ENCODE results near the gene HS3ST4.

Gene HS3ST4

DNA sequence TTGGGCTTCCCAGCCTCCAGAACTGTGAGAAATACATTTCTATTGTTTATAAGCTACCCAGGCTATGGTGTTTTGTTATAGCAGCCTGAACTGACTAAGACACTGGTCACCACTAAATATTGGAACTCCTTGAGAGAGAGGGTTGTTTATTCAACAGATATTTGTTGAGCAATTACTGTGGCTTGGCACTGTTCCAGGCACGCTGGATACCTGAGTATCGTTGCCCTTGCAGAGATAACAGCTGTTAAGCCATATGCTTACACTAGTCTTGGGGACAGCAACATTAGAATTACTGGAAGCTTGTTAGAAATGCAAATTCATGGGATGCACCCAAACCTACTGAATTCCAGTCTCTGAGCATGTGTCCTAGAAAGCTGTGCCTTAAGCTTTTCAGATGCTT, 230.7 kb downstream of the HS3ST4 start:
- Mint-ChIP-seq H3K9me3 (no peaks in the 10 kb centered on the region), H3K27me3 (ENCODE audit: low read depth) (peaks cover 5% of the 10 kb centered on the region), H3K4me3 (no peak overlapping the region), H3K4me1 (ENCODE audit: low read depth) (no peaks in the 10 kb centered on the region), H3K27ac (no peak overlapping the region), H3K36me3 (ENCODE audit: low read depth) (no peaks in the 10 kb centered on the region)

DNA sequence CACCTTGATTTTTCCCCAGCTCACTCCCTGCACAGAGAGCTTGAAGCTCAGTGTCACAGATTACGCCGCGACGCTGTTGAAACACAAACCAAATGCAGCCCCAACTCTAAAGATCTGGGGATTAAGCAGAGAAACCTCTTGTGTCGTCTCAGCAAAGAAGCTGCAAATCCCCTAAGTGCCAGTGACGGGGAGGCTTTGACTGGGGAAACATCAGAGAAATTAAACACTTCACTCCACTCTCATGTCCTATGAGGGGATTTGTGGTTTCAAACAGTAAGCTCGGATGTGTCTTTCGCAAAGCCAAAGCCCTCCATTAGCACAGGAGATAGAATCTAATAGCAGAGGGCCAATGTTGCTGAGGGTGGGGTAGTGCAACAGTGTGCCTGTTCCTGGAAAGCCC, 233.7 kb downstream of the HS3ST4 start:
- no peaks in the 10 kb centered on the region for H3K4me1 Mint-ChIP-seq (ENCODE audit: low read depth)
- no peak overlapping the region for H3K27ac Mint-ChIP-seq
- no peak overlapping the region for H3K4me3 Mint-ChIP-seq
- peaks cover 5% of the 10 kb centered on the region for H3K27me3 Mint-ChIP-seq (ENCODE audit: low read depth)
- H3K9me3 Mint-ChIP-seq: peaks cover 10% of the 10 kb centered on the region
- no peaks in the 10 kb centered on the region for H3K36me3 Mint-ChIP-seq (ENCODE audit: low read depth)

GRCh38 chr16:25931473-25932035, 239.8 kb downstream of the HS3ST4 start:
- Mint-ChIP-seq H3K4me3 (no peak overlapping the region), H3K27ac (no peak overlapping the region)

DNA sequence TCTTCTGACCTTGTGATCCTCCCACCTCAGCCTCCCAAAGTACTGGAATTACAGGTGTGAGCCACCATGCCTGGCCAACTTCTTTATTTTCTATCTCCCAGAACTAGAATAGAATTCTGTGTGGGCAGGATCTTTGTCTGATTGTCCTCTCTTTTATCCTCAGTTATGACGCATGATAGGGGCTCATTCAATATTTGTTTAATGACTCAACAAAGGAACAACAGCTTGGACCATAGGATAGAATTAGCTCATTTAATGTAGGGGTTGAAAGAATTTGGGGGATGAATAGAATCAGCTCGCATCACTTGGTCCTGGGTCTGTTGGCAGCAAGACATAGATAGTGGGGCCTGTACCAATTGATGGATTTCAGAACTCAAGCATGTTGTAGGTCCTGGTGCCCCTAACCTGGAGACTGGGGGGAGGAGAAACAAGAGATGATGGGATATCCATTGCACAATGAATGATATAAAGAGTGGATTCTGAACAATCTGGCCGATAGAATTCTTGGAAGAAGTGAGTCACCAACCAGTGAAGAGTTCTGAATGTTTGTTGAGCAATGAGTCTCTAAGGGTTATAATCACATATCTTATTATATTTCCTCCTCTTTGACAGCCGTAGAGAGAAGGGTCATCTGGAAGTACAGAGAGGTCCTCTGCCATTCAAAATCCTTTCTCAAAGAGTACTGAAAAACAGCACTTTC, 250.2 kb downstream of the HS3ST4 start:
- Mint-ChIP-seq H3K27ac (no peak overlapping the region), H3K4me1 (ENCODE audit: low read depth) (no peaks in the 10 kb centered on the region), H3K27me3 (ENCODE audit: low read depth) (no peaks in the 10 kb centered on the region), H3K9me3 (peaks cover 9% of the 10 kb centered on the region), H3K4me3 (no peak overlapping the region), H3K36me3 (ENCODE audit: low read depth) (no peaks in the 10 kb centered on the region)

More at GRCh38 chr16:25931473-25932035, 239.8 kb downstream of the HS3ST4 start:
- Mint-ChIP-seq H3K4me1 (ENCODE audit: low read depth) (no peaks in the 10 kb centered on the region), H3K9me3 (peaks cover 20% of the 10 kb centered on the region), H3K27me3 (ENCODE audit: low read depth) (no peaks in the 10 kb centered on the region), H3K36me3 (ENCODE audit: low read depth) (no peaks in the 10 kb centered on the region)

DNA sequence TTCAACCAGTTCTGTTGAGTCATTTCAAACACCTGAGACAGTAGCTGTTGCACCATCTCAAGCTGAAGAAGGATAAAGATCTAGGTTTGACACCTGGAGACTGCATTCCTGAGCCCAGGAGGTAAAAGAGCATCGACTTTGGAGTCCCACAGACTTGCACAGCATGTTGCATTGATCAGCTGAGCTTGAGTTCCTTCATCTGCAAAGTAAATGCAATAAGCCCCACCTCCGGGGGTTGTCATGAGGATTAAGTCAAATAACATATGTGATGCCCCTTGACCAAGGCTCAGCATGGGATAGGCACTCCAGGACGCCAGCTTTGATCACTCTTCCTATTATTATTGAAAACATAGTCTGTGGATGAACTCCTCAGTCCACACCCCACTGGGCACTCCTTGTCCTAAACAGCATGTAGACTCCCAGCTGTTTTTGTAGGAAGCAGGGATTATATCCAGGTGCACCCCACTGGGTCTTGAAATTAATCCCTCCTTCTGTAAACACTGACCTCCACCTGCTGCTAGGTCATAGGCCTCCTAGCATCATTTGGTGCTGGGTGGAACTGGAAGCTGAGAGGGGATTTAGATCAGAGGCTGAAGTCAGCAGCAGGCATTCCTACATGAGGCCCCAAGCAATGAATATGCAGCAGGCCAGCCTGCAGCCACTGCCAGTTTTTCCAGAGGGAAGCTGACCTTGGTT, 259.0 kb downstream of the HS3ST4 start:
- no peaks in the 10 kb centered on the region for H3K36me3 Mint-ChIP-seq (ENCODE audit: low read depth)
- no peaks in the 10 kb centered on the region for H3K4me1 Mint-ChIP-seq (ENCODE audit: low read depth)
- H3K27me3 Mint-ChIP-seq (ENCODE audit: low read depth): peaks cover 3% of the 10 kb centered on the region
- H3K27ac Mint-ChIP-seq: no peak overlapping the region
- peaks cover 4% of the 10 kb centered on the region for H3K9me3 Mint-ChIP-seq
- no peak overlapping the region for H3K4me3 Mint-ChIP-seq

- H3K27ac Mint-ChIP-seq: no peak overlapping the region
These were observed 260.2 kb downstream of the HS3ST4 start for GRCh38 chr16:25951999-25952398.

GRCh38 chr16:25952983-25953382, 261.2 kb downstream of the HS3ST4 start:
- no peaks in the 10 kb centered on the region for H3K36me3 Mint-ChIP-seq (ENCODE audit: low read depth)
- H3K4me1 Mint-ChIP-seq (ENCODE audit: low read depth): no peaks in the 10 kb centered on the region
- peaks cover 7% of the 10 kb centered on the region for H3K9me3 Mint-ChIP-seq
- H3K27me3 Mint-ChIP-seq (ENCODE audit: low read depth): peaks cover 3% of the 10 kb centered on the region
- no peak overlapping the region for H3K4me3 Mint-ChIP-seq
- H3K27ac Mint-ChIP-seq: no peak overlapping the region

More at GRCh38 chr16:25951999-25952398, 260.2 kb downstream of the HS3ST4 start:
- Mint-ChIP-seq H3K4me3 (no peak overlapping the region), H3K36me3 (ENCODE audit: low read depth) (no peaks in the 10 kb centered on the region), H3K9me3 (peaks cover 8% of the 10 kb centered on the region), H3K27me3 (ENCODE audit: low read depth) (peaks cover 3% of the 10 kb centered on the region), H3K4me1 (ENCODE audit: low read depth) (no peaks in the 10 kb centered on the region)

- Mint-ChIP-seq H3K27me3 (ENCODE audit: low read depth) (peaks cover 10% of the 10 kb centered on the region), H3K9me3 (peaks cover 14% of the 10 kb centered on the region), H3K36me3 (ENCODE audit: low read depth) (no peaks in the 10 kb centered on the region), H3K27ac (no peak overlapping the region), H3K4me1 (ENCODE audit: low read depth) (no peaks in the 10 kb centered on the region), H3K4me3 (no peak overlapping the region)
These were observed 265.9 kb downstream of the HS3ST4 start for GRCh38 chr16:25957707-25958106.

GRCh38 chr16:25959221-25959620, 267.5 kb downstream of the HS3ST4 start:
- Mint-ChIP-seq H3K27me3 (ENCODE audit: low read depth) (peaks cover 11% of the 10 kb centered on the region), H3K4me3 (no peak overlapping the region), H3K36me3 (ENCODE audit: low read depth) (no peaks in the 10 kb centered on the region), H3K27ac (no peak overlapping the region), H3K9me3 (peaks cover 18% of the 10 kb centered on the region), H3K4me1 (ENCODE audit: low read depth) (peaks cover 5% of the 10 kb centered on the region)

- peaks cover 10% of the 10 kb centered on the region for H3K9me3 Mint-ChIP-seq
- H3K4me3 Mint-ChIP-seq: peak overlapping the region; percentile 3
- peaks cover 5% of the 10 kb centered on the region for H3K27me3 Mint-ChIP-seq (ENCODE audit: low read depth)
- H3K4me1 Mint-ChIP-seq (ENCODE audit: low read depth): peaks cover 37% of the 10 kb centered on the region
- peaks cover 4% of the 10 kb centered on the region for H3K36me3 Mint-ChIP-seq (ENCODE audit: low read depth)
- peak overlapping the region; percentile 84 for H3K27ac Mint-ChIP-seq
These were observed 274.7 kb downstream of the HS3ST4 start for GRCh38 chr16:25966172-25967097.

- no peaks in the 10 kb centered on the region for H3K36me3 Mint-ChIP-seq (ENCODE audit: low read depth)
- H3K27me3 Mint-ChIP-seq (ENCODE audit: low read depth): peaks cover 8% of the 10 kb centered on the region
- H3K27ac Mint-ChIP-seq: no peak overlapping the region
- H3K4me1 Mint-ChIP-seq (ENCODE audit: low read depth): no peaks in the 10 kb centered on the region
- no peak overlapping the region for H3K4me3 Mint-ChIP-seq
- H3K9me3 Mint-ChIP-seq: no peaks in the 10 kb centered on the region
These were observed 285.4 kb downstream of the HS3ST4 start for GRCh38 chr16:25977121-25977520.

DNA sequence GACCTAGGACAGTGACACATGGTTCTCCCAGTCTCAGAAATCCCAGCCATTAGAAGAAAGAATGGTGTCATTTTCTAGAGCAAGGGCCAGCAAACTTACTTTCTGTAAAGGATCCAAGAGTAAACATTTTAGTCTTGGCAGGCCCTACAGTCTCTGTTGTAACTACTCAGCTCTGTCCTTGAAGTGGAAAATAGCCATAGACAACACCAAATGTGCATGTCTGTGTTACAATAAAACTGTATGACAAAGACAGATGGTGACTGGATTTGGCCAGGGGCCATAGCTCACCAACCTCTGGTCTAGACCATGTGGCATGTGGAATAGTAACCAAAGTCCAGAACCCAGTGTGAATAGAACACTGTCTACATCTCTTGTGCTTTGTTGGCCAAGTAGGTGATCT, 286.5 kb downstream of the HS3ST4 start:
- no peaks in the 10 kb centered on the region for H3K4me1 Mint-ChIP-seq (ENCODE audit: low read depth)
- H3K9me3 Mint-ChIP-seq: no peaks in the 10 kb centered on the region
- no peak overlapping the region for H3K4me3 Mint-ChIP-seq
- H3K27ac Mint-ChIP-seq: no peak overlapping the region
- H3K36me3 Mint-ChIP-seq (ENCODE audit: low read depth): no peaks in the 10 kb centered on the region
- peaks cover 8% of the 10 kb centered on the region for H3K27me3 Mint-ChIP-seq (ENCODE audit: low read depth)

GRCh38 chr16:25988084-25988483, 296.3 kb downstream of the HS3ST4 start:
- H3K4me1 Mint-ChIP-seq (ENCODE audit: low read depth): no peaks in the 10 kb centered on the region

DNA sequence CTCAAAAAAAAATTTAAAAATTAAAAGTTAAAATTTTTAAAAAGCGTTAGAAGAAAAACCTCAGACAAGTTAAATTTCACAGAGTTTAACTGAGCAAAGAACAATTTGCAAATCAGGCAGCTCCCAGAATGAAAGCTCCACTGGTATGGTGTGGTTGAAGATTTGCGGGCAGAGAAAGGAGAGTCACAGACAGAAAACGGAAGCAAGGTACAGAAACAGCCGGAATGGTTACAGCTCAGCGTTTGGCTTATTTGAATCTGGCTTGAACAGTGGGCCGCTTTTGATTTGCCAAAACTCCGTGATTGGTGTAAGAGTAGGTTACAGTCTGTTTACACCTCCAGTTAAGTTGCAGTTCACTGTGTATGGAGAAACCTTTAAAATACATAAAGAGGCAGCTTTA, 297.1 kb downstream of the HS3ST4 start:
- no peak overlapping the region for H3K27ac Mint-ChIP-seq

More at GRCh38 chr16:25988084-25988483, 296.3 kb downstream of the HS3ST4 start:
- no peaks in the 10 kb centered on the region for H3K36me3 Mint-ChIP-seq (ENCODE audit: low read depth)
- H3K27ac Mint-ChIP-seq: no peak overlapping the region
- no peak overlapping the region for H3K4me3 Mint-ChIP-seq
- no peaks in the 10 kb centered on the region for H3K27me3 Mint-ChIP-seq (ENCODE audit: low read depth)
- H3K9me3 Mint-ChIP-seq: no peaks in the 10 kb centered on the region

More for the DNA sequence above, 297.1 kb downstream of the HS3ST4 start:
- no peaks in the 10 kb centered on the region for H3K4me1 Mint-ChIP-seq (ENCODE audit: low read depth)
- no peak overlapping the region for H3K4me3 Mint-ChIP-seq
- no peaks in the 10 kb centered on the region for H3K27me3 Mint-ChIP-seq (ENCODE audit: low read depth)
- H3K9me3 Mint-ChIP-seq: no peaks in the 10 kb centered on the region
- no peaks in the 10 kb centered on the region for H3K36me3 Mint-ChIP-seq (ENCODE audit: low read depth)
